KMS-11 (cell line): ENCODE measurements around the gene CDH15.

Source experiments
- H2AFZ ChIP-seq: fragments of 200-600 bp; sonication (generic); 2 replicates; pipeline ENCODE4 v1.6.1; 2016; ENCODE audit warnings: antibody characterized with exemption, mixed run types, low read depth
- H3K27ac ChIP-seq: fragments of 200-600 bp; sonication (generic); 2 replicates; pipeline ENCODE4 v1.6.1; 2016; ENCODE audit warnings: mild to moderate bottlenecking, mixed run types
- H3K27me3 ChIP-seq: fragments of 200-600 bp; sonication (generic); 2 replicates; pipeline ENCODE4 v1.6.1; 2017; ENCODE audit warnings: mild to moderate bottlenecking, low read depth, mixed run types, moderate library complexity; ENCODE audit not compliant: insufficient read depth
- H3K36me3 ChIP-seq: fragments of 200-600 bp; sonication (generic); 2 replicates; pipeline ENCODE4 v1.6.1; 2017; ENCODE audit warnings: mild to moderate bottlenecking, mixed run types; ENCODE audit not compliant: insufficient read depth
- H3K4me1 ChIP-seq: fragments of 200-600 bp; sonication (generic); 2 replicates; pipeline ENCODE4 v1.6.1; 2016; ENCODE audit warnings: mild to moderate bottlenecking, low read depth, mixed run types; ENCODE audit not compliant: poor library complexity, severe bottlenecking
- H3K4me2 ChIP-seq: fragments of 200-600 bp; sonication (generic); 2 replicates; pipeline ENCODE4 v1.7.0; 2016; ENCODE audit warnings: mild to moderate bottlenecking, mixed run types
- H3K4me3 ChIP-seq: fragments of 200-600 bp; sonication (generic); IDR thresholded peaks from 2 replicates; pipeline ENCODE4 v1.6.1; 2017; ENCODE audit warnings: low read depth, low read length, mixed read lengths; ENCODE audit not compliant: insufficient read depth
- H3K79me2 ChIP-seq: fragments of 200-600 bp; sonication (generic); 2 replicates; pipeline ENCODE4 v1.6.1; 2016; ENCODE audit warnings: low read depth, mixed run types; ENCODE audit not compliant: insufficient read depth
- H3K9ac ChIP-seq: fragments of 200-600 bp; sonication (generic); 2 replicates; pipeline ENCODE4 v1.6.1; 2016; ENCODE audit warnings: mild to moderate bottlenecking, mixed run types
- H4K20me1 ChIP-seq: fragments of 200-600 bp; sonication (generic); 2 replicates; pipeline ENCODE4 v1.6.1; 2016; ENCODE audit warnings: mild to moderate bottlenecking, mixed run types; ENCODE audit not compliant: insufficient read depth
- TF ChIP-seq, protein P1 (sequence below): fragments of 200-600 bp; sonication (generic); conservative IDR thresholded peaks from 2 replicates; pipeline ENCODE4 v1.6.1; 2017; ENCODE audit warnings: low read depth, mild to moderate bottlenecking, antibody characterized with exemption, low read length, moderate library complexity, mixed read lengths

Gene CDH15

GRCh38 chr16:89149386-89149785 is 22.2 kb upstream of the CDH15 start:
- H3K36me3 ChIP-seq: no peaks in the 10 kb centered on the region
- H4K20me1 ChIP-seq: no peaks in the 10 kb centered on the region
- TF ChIP-seq, protein P1, sequence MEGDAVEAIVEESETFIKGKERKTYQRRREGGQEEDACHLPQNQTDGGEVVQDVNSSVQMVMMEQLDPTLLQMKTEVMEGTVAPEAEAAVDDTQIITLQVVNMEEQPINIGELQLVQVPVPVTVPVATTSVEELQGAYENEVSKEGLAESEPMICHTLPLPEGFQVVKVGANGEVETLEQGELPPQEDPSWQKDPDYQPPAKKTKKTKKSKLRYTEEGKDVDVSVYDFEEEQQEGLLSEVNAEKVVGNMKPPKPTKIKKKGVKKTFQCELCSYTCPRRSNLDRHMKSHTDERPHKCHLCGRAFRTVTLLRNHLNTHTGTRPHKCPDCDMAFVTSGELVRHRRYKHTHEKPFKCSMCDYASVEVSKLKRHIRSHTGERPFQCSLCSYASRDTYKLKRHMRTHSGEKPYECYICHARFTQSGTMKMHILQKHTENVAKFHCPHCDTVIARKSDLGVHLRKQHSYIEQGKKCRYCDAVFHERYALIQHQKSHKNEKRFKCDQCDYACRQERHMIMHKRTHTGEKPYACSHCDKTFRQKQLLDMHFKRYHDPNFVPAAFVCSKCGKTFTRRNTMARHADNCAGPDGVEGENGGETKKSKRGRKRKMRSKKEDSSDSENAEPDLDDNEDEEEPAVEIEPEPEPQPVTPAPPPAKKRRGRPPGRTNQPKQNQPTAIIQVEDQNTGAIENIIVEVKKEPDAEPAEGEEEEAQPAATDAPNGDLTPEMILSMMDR: no peak
- H3K9ac ChIP-seq: no peak overlapping the region
- no peaks in the 10 kb centered on the region for H3K4me1 ChIP-seq
- H3K4me2 ChIP-seq: no peak overlapping the region
- H2AFZ ChIP-seq: no peak overlapping the region
- no peaks in the 10 kb centered on the region for H3K27me3 ChIP-seq
- H3K27ac ChIP-seq: no peak overlapping the region
- H3K79me2 ChIP-seq: no peaks in the 10 kb centered on the region
- no peak overlapping the region for H3K4me3 ChIP-seq

- TF ChIP-seq, protein P1: no peak
- Histone ChIP-seq H3K4me2 (no peak overlapping the region), H2AFZ (no peak overlapping the region), H4K20me1 (no peaks in the 10 kb centered on the region), H3K79me2 (no peaks in the 10 kb centered on the region), H3K4me1 (no peaks in the 10 kb centered on the region), H3K9ac (no peak overlapping the region), H3K27me3 (no peaks in the 10 kb centered on the region), H3K36me3 (no peaks in the 10 kb centered on the region), H3K27ac (no peak overlapping the region), H3K4me3 (no peak overlapping the region)
Observed at GRCh38 chr16:89150090-89150835, 21.3 kb upstream of the CDH15 start.

DNA sequence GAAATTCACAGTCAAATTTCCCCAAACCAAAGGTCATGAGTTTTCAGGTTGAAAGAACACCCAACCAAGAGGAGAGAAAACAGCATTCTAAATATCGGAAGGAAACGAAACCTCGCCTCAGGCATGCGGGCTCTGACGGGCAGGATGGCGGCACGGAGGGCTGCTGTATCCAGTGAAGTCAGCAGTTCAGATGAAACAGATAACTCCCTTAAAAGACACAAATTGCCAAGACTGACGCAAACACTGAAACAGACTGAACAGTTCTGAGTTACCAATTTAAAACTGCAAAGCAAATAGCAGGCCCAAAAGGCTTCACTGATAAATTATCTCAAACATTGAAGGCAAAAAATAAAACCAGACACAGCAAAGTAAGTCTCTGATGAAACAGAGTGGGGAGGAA is 20.6 kb upstream of the CDH15 start:
- no peak overlapping the region for H2AFZ ChIP-seq
- H3K27me3 ChIP-seq: no peaks in the 10 kb centered on the region
- H3K4me2 ChIP-seq: no peak overlapping the region
- H3K9ac ChIP-seq: no peak overlapping the region
- TF ChIP-seq, protein P1: no peak
- H3K4me1 ChIP-seq: no peaks in the 10 kb centered on the region
- no peaks in the 10 kb centered on the region for H3K36me3 ChIP-seq
- no peaks in the 10 kb centered on the region for H4K20me1 ChIP-seq
- no peak overlapping the region for H3K27ac ChIP-seq
- H3K4me3 ChIP-seq: no peak overlapping the region
- no peaks in the 10 kb centered on the region for H3K79me2 ChIP-seq

- H3K4me2 ChIP-seq: no peak overlapping the region
- no peaks in the 10 kb centered on the region for H4K20me1 ChIP-seq
- no peak overlapping the region for H3K27ac ChIP-seq
- H3K9ac ChIP-seq: no peak overlapping the region
- H3K36me3 ChIP-seq: no peaks in the 10 kb centered on the region
- TF ChIP-seq, protein P1: no peak
- H3K79me2 ChIP-seq: no peaks in the 10 kb centered on the region
- H3K4me3 ChIP-seq: no peak overlapping the region
- H2AFZ ChIP-seq: no peak overlapping the region
- no peaks in the 10 kb centered on the region for H3K27me3 ChIP-seq
- no peaks in the 10 kb centered on the region for H3K4me1 ChIP-seq
Observed at GRCh38 chr16:89152831-89153700, 18.5 kb upstream of the CDH15 start.
